NB4 (cell line): ENCODE measurements around the gene SLC25A21.

ENCODE experiments used
- DNase-seq: peaks from one replicate; pipeline ENCODE4 v3.0.0; 2010; ENCODE audit warnings: low read depth
- H3K4me3 ChIP-seq: one replicate; pipeline ENCODE4 v1.5.1; 2011; ENCODE audit warnings: mild to moderate bottlenecking, low read depth, low read length, moderate library complexity
- CTCF ChIP-seq: IDR thresholded peaks from one replicate; pipeline ENCODE4 v1.5.1; 2012; ENCODE audit warnings: low read depth, low read length
- MYC ChIP-seq: IDR thresholded peaks from 2 replicates; pipeline ENCODE4 v1.6.1; 2011; ENCODE audit warnings: low read depth, low read length
- POLR2A ChIP-seq: IDR thresholded peaks from 2 replicates; pipeline ENCODE4 v1.6.1; 2011; ENCODE audit warnings: mild to moderate bottlenecking; ENCODE audit not compliant: insufficient read length; ENCODE audit errors: extremely low read depth
- TF ChIP-seq, protein P1 (sequence below): IDR thresholded peaks from 2 replicates; pipeline ENCODE4 v1.6.1; 2011; ENCODE audit warnings: low read depth, low read length

Gene SLC25A21

GRCh38 chr14:36852981-36853691, 319.3 kb downstream of the SLC25A21 start:
- TF ChIP-seq MYC (no peak), CTCF (no peak), POLR2A (no peak)
- TF ChIP-seq, protein P1, sequence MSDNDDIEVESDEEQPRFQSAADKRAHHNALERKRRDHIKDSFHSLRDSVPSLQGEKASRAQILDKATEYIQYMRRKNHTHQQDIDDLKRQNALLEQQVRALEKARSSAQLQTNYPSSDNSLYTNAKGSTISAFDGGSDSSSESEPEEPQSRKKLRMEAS, result no peak
- DNase-seq, result no peak

DNA sequence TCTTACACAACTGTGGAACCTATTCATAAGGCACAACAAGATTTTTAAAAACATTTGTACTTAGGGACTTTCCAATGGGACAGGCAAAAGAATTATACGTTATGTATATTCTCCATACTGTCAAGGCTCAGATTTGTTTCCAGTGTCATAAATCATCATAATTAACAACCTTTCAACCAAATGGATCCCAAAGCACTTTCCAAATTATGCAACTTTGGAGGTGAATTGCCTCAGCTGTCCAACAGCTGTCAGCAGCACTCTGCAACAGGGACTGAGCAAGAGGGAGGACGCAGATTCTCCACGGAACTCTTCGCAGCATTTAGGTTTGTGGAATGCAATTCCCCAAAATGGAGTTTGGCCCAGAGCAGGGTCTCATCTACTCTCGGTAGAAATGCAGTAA, 324.2 kb downstream of the SLC25A21 start:
- no peak for DNase-seq
- TF ChIP-seq, protein P1, result no peak
- TF ChIP-seq POLR2A, result no peak
- TF ChIP-seq CTCF, result no peak
- no peak for TF ChIP-seq MYC
- H3K4me3 ChIP-seq, result no peak overlapping the region

More at GRCh38 chr14:36852981-36853691, 319.3 kb downstream of the SLC25A21 start:
- no peak overlapping the region for H3K4me3 ChIP-seq

- H3K4me3 ChIP-seq, result no peak overlapping the region
- DNase-seq, result no peak
- no peak for TF ChIP-seq MYC
- no peak for TF ChIP-seq CTCF
- TF ChIP-seq, protein P1, result no peak
- TF ChIP-seq POLR2A, result no peak
These were observed 325.0 kb downstream of the SLC25A21 start for GRCh38 chr14:36847366-36847765.

GRCh38 chr14:36845356-36846012, 326.9 kb downstream of the SLC25A21 start:
- no peak overlapping the region for H3K4me3 ChIP-seq
- TF ChIP-seq CTCF, result no peak
- no peak for TF ChIP-seq POLR2A
- TF ChIP-seq MYC, result no peak
- TF ChIP-seq, protein P1, result no peak

DNA sequence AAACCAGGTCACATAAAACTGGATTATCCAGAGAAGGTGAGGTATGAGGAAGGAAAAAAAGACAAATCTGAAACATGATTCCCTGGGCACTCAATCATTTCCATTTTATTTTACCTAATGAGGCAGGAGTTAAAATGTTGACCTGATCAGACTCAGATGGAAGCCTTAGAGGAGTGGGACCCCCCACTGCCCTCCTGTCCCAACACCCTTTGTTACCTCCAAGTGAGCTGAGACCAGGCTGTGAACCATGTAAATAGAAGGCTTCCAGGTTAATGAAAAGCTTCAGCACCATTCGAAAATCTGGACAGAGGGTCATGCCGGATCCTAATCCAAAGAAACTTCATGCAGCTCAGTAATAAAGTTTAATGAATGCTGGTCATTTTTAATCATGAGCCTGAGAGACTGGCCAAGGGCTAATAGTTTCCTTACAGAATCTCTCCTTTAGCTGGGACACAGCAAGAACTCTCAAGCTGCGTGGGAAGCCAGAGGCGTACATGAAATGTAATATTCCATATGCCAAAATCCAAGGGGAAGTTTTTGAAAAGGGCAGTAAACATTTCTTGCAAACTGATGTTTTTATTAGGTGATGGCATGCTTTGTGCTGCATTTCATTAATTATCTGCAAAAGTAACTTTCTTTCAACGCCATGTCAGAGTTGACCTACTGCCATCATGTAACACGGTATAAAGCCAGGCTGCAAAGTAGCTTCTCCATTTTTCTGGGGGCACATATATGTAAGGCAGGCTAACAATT, 327.8 kb downstream of the SLC25A21 start:
- DNase-seq, result no peak
- H3K4me3 ChIP-seq, result no peak overlapping the region
- TF ChIP-seq POLR2A, result no peak

More at GRCh38 chr14:36845356-36846012, 326.9 kb downstream of the SLC25A21 start:
- DNase-seq, result no peak

GRCh38 chr14:36843410-36843809, 329.0 kb downstream of the SLC25A21 start:
- H3K4me3 ChIP-seq, result no peak overlapping the region
- DNase-seq, result no peak
- TF ChIP-seq POLR2A (no peak), MYC (no peak), CTCF (no peak)
- TF ChIP-seq, protein P1, result no peak
